Activated T-cell treated with anti-CD3 and anti-CD28 coated beads, Interleukin-2, amount 50 U/mL, for 72 hours (primary cell): ENCODE data around the gene ECT2. TPM values are rescaled to one million over a fixed set of nuclear protein-coding genes. Genes with fewer than 3 reads are reported as not detected.
"Not testable (repeated sequence)": the region's sequence is repeated elsewhere in the genome, so short reads cannot be mapped to it uniquely, and the experiment has no call there.

ENCODE experiments used
- ATAC-seq, 2 donors: fragments of 150-1000 bp; cut with Tn5 transposase; replicated peaks in 1 of 2; 2 replicates each; pipeline ENCODE4 v1.10.0; 2021; ENCODE audit warnings: moderate library complexity in 2 of 2, mild to moderate bottlenecking in 1 of 2
- DNase-seq, 2 donors: peaks; one replicate each; pipeline ENCODE4 v3.0.0; 2021 to 2022; ENCODE audit warnings: mixed read lengths in 1 of 2
- H3K27ac Mint-ChIP-seq: one replicate; pipeline ENCODE4 v1.8.0; 2022; ENCODE audit warnings: mild to moderate bottlenecking, moderate library complexity, mixed read lengths
- H3K27me3 Mint-ChIP-seq: one replicate; pipeline ENCODE4 v1.8.0; 2022; ENCODE audit warnings: low read depth, mixed read lengths
- H3K36me3 Mint-ChIP-seq, 2 donors: one replicate each; pipeline ENCODE4 v1.8.0; 2022; ENCODE audit warnings: mixed read lengths in 2 of 2, mild to moderate bottlenecking in 1 of 2; ENCODE audit not compliant: insufficient read depth in 2 of 2
- H3K4me1 Mint-ChIP-seq: one replicate; pipeline ENCODE4 v1.8.0; 2022; ENCODE audit warnings: low read depth, mixed read lengths
- H3K4me3 Mint-ChIP-seq, 2 donors: one replicate each; pipeline ENCODE4 v1.8.0; 2022; ENCODE audit warnings: mild to moderate bottlenecking in 2 of 2, mixed read lengths in 2 of 2, moderate library complexity in 2 of 2
- H3K9me3 Mint-ChIP-seq, 2 donors: one replicate each; pipeline ENCODE4 v1.8.0; 2022; ENCODE audit warnings: mixed read lengths in 2 of 2
- total RNA-seq, 2 donors: library from RNA; stranded (reverse); gene quantifications; one replicate each; pipeline ENCODE4 v1.2.3, GENCODE V29; 2022

ECT2 gene
- total RNA-seq, 2 donors from 2014 or later = 46.3 to 58.6 TPM

GRCh38 chr3:172800156-172800555 lies 49.6 kb downstream of the ECT2 start:
- ATAC-seq (no peak), DNase-seq (no peak)
- Mint-ChIP-seq H3K9me3 (no peaks in the 10 kb centered on the region), H3K36me3 (peaks cover 0 to 1% of the 10 kb centered on the region in 2 donors), H3K4me3 (no peak overlapping the region), H3K27me3 (no peaks in the 10 kb centered on the region), H3K4me1 (peaks cover 11% of the 10 kb centered on the region), H3K27ac (no peak overlapping the region)

GRCh38 chr3:172803489-172803888 lies 53.0 kb downstream of the ECT2 start:
- no peak for ATAC-seq
- peaks cover 0 to 1% of the 10 kb centered on the region in 2 donors for H3K36me3 Mint-ChIP-seq

GRCh38 chr3:172804323-172804722 lies 53.8 kb downstream of the ECT2 start:
- Mint-ChIP-seq H3K27me3 (no peaks in the 10 kb centered on the region), H3K36me3 (no peaks in the 10 kb centered on the region)

More at GRCh38 chr3:172803489-172803888, 53.0 kb downstream of the ECT2 start:
- Mint-ChIP-seq H3K4me1 (peaks cover 11% of the 10 kb centered on the region), H3K27ac (peak overlapping the region; percentile 81), H3K9me3 (no peaks in the 10 kb centered on the region), H3K27me3 (no peaks in the 10 kb centered on the region), H3K4me3 (peak overlapping the region in 1 of 2 donors; percentile 60)
- DNase-seq = no peak

GRCh38 chr3:172808969-172809546 lies 58.5 kb downstream of the ECT2 start:
- DNase-seq = no peak
- ATAC-seq = no peak
- Mint-ChIP-seq H3K4me1 (no peaks in the 10 kb centered on the region), H3K4me3 (no peak overlapping the region), H3K27me3 (no peaks in the 10 kb centered on the region), H3K9me3 (no peaks in the 10 kb centered on the region), H3K27ac (no peak overlapping the region), H3K36me3 (no peaks in the 10 kb centered on the region)

More at GRCh38 chr3:172804323-172804722, 53.8 kb downstream of the ECT2 start:
- ATAC-seq (no peak), DNase-seq (no peak)
- H3K27ac Mint-ChIP-seq = no peak overlapping the region
- no peaks in the 10 kb centered on the region for H3K9me3 Mint-ChIP-seq
- H3K4me1 Mint-ChIP-seq = peaks cover 11% of the 10 kb centered on the region
- H3K4me3 Mint-ChIP-seq = no peak overlapping the region

DNA sequence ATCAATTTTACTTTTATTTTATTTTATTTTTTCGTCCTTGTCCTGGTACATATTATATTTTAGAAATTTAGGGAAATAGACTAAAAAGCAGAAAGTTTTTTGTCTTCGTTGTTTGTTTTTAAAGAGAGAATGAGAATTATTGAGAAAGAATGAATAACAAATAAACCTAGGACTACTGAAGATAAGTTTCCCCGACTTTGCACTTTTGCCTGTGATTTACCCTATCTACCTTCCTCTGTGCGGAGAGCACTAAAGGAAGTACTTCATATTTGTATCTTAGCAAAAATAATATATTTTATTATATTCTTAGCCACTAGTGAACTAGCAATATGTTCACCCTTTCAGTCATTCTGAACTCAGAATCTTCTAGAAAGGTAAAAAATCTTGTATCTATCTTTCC lies 60.6 kb downstream of the ECT2 start:
- DNase-seq = no peak
- no peak for ATAC-seq
- H3K36me3 Mint-ChIP-seq = no peaks in the 10 kb centered on the region
- no peaks in the 10 kb centered on the region for H3K9me3 Mint-ChIP-seq
- H3K4me3 Mint-ChIP-seq = no peak overlapping the region
- no peak overlapping the region for H3K27ac Mint-ChIP-seq
- H3K27me3 Mint-ChIP-seq = no peaks in the 10 kb centered on the region
- H3K4me1 Mint-ChIP-seq = no peaks in the 10 kb centered on the region

DNA sequence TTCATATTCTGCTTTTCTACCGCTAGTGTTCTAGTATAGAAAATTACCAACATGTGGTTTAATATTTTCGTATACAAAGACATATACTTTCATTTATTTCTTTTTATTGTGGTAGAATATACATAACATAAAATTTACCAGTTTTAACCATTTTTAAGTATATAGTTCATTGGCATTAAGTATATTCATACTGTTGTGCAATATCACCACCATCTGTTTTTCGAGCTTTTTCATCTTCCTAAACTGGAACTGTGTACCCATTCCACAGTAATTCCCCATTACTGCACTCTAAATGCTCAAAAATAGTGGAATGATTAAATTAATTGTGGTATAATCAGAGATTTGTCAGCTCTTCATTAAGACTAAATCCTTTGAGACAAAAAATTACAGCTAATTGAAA lies 62.9 kb downstream of the ECT2 start:
- Mint-ChIP-seq H3K4me3 (no peak overlapping the region), H3K9me3 (no peaks in the 10 kb centered on the region), H3K4me1 (no peaks in the 10 kb centered on the region), H3K36me3 (no peaks in the 10 kb centered on the region), H3K27ac (no peak overlapping the region), H3K27me3 (no peaks in the 10 kb centered on the region)
- no peak for DNase-seq
- ATAC-seq = no peak

- H3K27ac Mint-ChIP-seq = no peak overlapping the region
- ATAC-seq = no peak
- DNase-seq = no peak
- no peaks in the 10 kb centered on the region for H3K9me3 Mint-ChIP-seq
- no peaks in the 10 kb centered on the region for H3K27me3 Mint-ChIP-seq
- H3K36me3 Mint-ChIP-seq = no peaks in the 10 kb centered on the region
- H3K4me3 Mint-ChIP-seq = no peak overlapping the region
- no peaks in the 10 kb centered on the region for H3K4me1 Mint-ChIP-seq
Observed at GRCh38 chr3:172814738-172815137, 64.2 kb downstream of the ECT2 start.

GRCh38 chr3:172815857-172816256 lies 65.3 kb downstream of the ECT2 start:
- DNase-seq = no peak
- peak overlapping the region; percentile 1 for H3K27ac Mint-ChIP-seq
- no peaks in the 10 kb centered on the region for H3K27me3 Mint-ChIP-seq

GRCh38 chr3:172816281-172816680 lies 65.8 kb downstream of the ECT2 start:
- Mint-ChIP-seq H3K4me1 (no peaks in the 10 kb centered on the region), H3K4me3 (no peak overlapping the region), H3K9me3 (no peaks in the 10 kb centered on the region), H3K27ac (no peak overlapping the region), H3K36me3 (peaks cover 0 to 2% of the 10 kb centered on the region in 2 donors), H3K27me3 (no peaks in the 10 kb centered on the region)
- DNase-seq (no peak), ATAC-seq (no peak)

More at GRCh38 chr3:172815857-172816256, 65.3 kb downstream of the ECT2 start:
- no peak for ATAC-seq
- H3K4me3 Mint-ChIP-seq = no peak overlapping the region
- peaks cover 0 to 2% of the 10 kb centered on the region in 2 donors for H3K36me3 Mint-ChIP-seq
- no peaks in the 10 kb centered on the region for H3K9me3 Mint-ChIP-seq
- H3K4me1 Mint-ChIP-seq = no peaks in the 10 kb centered on the region

DNA sequence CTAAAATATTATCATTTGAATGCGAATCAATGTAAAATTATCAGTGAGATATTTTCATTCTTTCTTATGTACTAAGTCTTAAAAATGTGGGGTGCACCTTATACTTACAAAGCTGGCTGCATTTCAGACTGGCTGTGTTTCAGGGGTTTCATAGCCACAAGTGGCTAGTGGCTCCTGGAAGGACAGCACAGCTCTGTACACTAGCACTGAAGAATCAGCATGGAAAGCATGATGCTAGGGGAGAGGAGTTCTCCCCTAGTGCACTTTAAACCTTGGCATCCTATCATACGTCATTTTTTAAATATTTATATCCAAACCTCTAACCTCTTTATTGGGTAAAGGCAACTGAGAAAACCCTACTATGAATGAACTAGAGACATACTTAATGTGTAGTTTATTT lies 66.4 kb downstream of the ECT2 start:
- DNase-seq (no peak), ATAC-seq (no peak)
- no peaks in the 10 kb centered on the region for H3K27me3 Mint-ChIP-seq
- H3K9me3 Mint-ChIP-seq = no peaks in the 10 kb centered on the region
- H3K4me3 Mint-ChIP-seq = no peak overlapping the region
- peaks cover 0 to 4% of the 10 kb centered on the region in 2 donors for H3K36me3 Mint-ChIP-seq
- no peak overlapping the region for H3K27ac Mint-ChIP-seq
- no peaks in the 10 kb centered on the region for H3K4me1 Mint-ChIP-seq

DNA sequence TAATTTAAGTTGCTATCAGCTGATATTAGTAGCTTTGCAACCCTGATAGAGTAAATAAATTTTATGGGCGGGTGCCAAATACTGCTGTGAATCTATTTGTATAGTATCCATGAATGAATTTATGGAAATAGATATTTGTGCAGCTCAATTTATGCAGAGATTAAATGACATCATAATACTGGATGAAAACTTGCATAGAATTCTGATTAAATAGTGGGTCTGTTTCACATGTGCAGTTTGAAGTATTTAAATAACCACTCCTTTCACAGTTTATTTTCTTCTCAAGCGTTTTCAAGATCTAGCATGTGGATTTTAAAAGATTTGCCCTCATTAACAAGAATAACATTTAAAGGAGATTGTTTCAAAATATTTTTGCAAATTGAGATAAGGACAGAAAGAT lies 70.0 kb downstream of the ECT2 start:
- ATAC-seq (no peak), DNase-seq (no peak)
- H3K9me3 Mint-ChIP-seq = peaks cover 0 to 2% of the 10 kb centered on the region in 2 donors
- H3K27me3 Mint-ChIP-seq = no peaks in the 10 kb centered on the region
- H3K36me3 Mint-ChIP-seq = peaks cover 0 to 4% of the 10 kb centered on the region in 2 donors
- H3K27ac Mint-ChIP-seq = no peak overlapping the region
- H3K4me3 Mint-ChIP-seq = no peak overlapping the region
- no peaks in the 10 kb centered on the region for H3K4me1 Mint-ChIP-seq

GRCh38 chr3:172824229-172824628 lies 73.7 kb downstream of the ECT2 start:
- no peak overlapping the region for H3K27ac Mint-ChIP-seq

DNA sequence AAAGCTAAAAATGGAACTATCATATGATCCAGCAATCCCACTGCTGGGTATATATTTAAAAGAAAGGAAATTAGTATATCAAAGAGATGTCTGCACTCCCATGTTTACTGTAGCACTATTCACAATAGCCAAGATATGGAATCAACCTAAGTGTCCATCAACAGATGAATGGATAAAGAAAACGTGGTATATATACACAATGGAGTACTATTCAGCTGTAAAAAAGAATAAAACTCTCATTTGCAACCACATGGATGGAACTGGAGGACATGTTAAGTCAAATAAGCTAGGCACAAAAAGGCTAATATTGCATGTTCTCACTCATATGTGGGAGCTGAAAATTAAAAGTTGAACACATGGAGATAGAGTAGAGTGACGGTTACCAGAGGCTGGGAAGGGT lies 76.7 kb downstream of the ECT2 start:
- H3K36me3 Mint-ChIP-seq, ATAC-seq, H3K4me1 Mint-ChIP-seq, H3K27me3 Mint-ChIP-seq, H3K9me3 Mint-ChIP-seq, DNase-seq, H3K4me3 Mint-ChIP-seq, H3K27ac Mint-ChIP-seq: not testable (repeated sequence)

More at GRCh38 chr3:172824229-172824628, 73.7 kb downstream of the ECT2 start:
- no peak overlapping the region for H3K4me3 Mint-ChIP-seq
- no peak for DNase-seq
- H3K36me3 Mint-ChIP-seq = peaks cover 0 to 4% of the 10 kb centered on the region in 2 donors
- no peak for ATAC-seq
- H3K27me3 Mint-ChIP-seq = no peaks in the 10 kb centered on the region
- H3K9me3 Mint-ChIP-seq = peaks cover 3 to 6% of the 10 kb centered on the region in 2 donors
- no peaks in the 10 kb centered on the region for H3K4me1 Mint-ChIP-seq

- ATAC-seq (no peak), DNase-seq (no peak)
- no peaks in the 10 kb centered on the region for H3K4me1 Mint-ChIP-seq
- H3K27ac Mint-ChIP-seq = no peak overlapping the region
- no peaks in the 10 kb centered on the region for H3K36me3 Mint-ChIP-seq
- no peak overlapping the region for H3K4me3 Mint-ChIP-seq
- no peaks in the 10 kb centered on the region for H3K9me3 Mint-ChIP-seq
- H3K27me3 Mint-ChIP-seq = peaks cover 6% of the 10 kb centered on the region
Observed at GRCh38 chr3:172832983-172833382, 82.5 kb downstream of the ECT2 start.
